ENCODE results near the gene NTM.

DNA sequence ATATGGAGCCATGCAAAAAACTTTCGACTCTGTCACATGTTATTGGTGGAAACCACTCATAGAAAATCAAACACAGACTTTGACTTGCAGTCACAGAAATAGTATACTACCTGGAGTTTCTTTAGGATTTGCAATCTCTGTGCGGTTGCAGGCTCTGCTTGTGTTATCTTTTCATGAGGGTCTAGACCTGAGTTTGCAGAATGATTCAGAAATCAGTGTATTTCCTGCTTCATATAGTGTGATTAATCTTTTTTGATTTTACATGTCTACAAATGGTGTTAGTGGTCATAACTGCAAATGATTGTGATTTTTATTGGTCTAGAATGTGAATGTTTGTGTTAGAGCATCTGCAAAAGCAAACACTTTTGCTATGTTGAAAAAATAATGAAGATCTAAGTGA is 690.2 kb downstream of the NTM start:
- TF ChIP-seq CTCF (IDR thresholded peaks at IDR 0.05; ENCODE audit: low read depth, low read length): no peak
- no peak for TF ChIP-seq EZH2phosphoT487 (IDR thresholded peaks at IDR 0.05; ENCODE audit: low read depth)

All from OCI-LY3 (cell line).